HL-60 (cell line): ENCODE measurements around the gene FAM53B.
A peak's percentile ranks its signal among the peaks of the same experiment; 100 is the strongest.

ENCODE experiments used
- POLR2AphosphoS5 ChIP-seq: IDR thresholded peaks from 2 replicates; pipeline ENCODE4 v1.6.1; 2012; ENCODE audit warnings: low read depth
- TF ChIP-seq, protein P1 (sequence below): IDR thresholded peaks from one replicate; pipeline ENCODE4 v1.5.1; 2011; ENCODE audit warnings: low read length, control low read depth, inconsistent platforms; ENCODE audit not compliant: insufficient read depth

DNA sequence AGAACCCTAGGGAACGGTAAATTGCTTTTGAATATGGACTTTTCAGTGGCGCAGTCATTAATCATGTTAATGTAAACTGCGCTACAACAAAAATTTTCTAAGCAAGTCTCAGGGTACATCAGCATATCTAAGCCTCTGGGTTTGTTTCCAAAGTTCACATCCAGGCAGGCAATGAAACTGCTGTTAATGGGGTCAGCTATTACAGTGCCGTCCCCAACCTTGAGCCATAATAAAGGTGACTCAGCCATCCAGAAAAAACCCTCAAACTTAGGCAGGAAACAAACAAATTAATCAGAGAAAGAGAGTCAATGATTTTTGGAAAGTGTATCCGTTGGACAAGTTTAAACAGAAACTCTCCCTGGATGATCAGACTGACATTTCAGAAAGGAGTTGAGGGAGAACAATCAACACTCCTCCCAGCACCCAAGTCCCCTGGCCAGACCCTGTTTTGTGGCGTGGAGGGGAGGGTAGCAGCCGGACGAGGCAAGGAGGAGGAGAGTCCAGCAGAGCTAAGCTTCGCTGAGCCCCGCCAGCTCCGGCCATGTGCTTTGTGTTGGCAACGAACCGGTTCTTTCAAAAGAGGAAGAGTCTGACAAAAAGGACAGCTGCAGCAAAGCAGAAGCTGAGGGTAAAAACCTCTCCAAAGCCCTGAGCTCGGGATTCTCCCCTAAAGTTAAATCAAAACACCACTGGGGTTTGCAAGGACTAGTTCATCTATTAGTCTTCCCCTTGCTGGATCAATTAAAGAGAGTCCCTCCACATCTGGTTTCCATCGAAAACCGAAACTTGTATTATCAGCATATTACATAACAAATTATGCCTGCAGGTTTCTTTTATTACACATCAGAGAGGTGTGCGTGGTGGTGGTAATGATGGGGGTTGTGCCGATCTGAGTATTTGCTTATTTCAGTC, 3.6 kb downstream of the FAM53B start:
- TF ChIP-seq, protein P1, sequence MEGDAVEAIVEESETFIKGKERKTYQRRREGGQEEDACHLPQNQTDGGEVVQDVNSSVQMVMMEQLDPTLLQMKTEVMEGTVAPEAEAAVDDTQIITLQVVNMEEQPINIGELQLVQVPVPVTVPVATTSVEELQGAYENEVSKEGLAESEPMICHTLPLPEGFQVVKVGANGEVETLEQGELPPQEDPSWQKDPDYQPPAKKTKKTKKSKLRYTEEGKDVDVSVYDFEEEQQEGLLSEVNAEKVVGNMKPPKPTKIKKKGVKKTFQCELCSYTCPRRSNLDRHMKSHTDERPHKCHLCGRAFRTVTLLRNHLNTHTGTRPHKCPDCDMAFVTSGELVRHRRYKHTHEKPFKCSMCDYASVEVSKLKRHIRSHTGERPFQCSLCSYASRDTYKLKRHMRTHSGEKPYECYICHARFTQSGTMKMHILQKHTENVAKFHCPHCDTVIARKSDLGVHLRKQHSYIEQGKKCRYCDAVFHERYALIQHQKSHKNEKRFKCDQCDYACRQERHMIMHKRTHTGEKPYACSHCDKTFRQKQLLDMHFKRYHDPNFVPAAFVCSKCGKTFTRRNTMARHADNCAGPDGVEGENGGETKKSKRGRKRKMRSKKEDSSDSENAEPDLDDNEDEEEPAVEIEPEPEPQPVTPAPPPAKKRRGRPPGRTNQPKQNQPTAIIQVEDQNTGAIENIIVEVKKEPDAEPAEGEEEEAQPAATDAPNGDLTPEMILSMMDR = no peak
- 0 out of 2 replicates have a peak, but pooled peaks have one; percentile 38 for TF ChIP-seq POLR2AphosphoS5
